GM21786 (cell line): ENCODE measurements around the gene COL4A5.

ENCODE experiments used
- ATAC-seq: cut with Tn5 transposase; IDR thresholded peaks from one replicate; pipeline ENCODE4 v1.9.1; 2021; ENCODE audit not compliant: unreplicated experiment

The COL4A5 gene

GRCh38 chrX:108640817-108641216 lies 201.2 kb downstream of the COL4A5 start:
- ATAC-seq, result peak; percentile 70

- no peak for ATAC-seq
These were observed 202.1 kb downstream of the COL4A5 start for GRCh38 chrX:108641589-108642272.

DNA sequence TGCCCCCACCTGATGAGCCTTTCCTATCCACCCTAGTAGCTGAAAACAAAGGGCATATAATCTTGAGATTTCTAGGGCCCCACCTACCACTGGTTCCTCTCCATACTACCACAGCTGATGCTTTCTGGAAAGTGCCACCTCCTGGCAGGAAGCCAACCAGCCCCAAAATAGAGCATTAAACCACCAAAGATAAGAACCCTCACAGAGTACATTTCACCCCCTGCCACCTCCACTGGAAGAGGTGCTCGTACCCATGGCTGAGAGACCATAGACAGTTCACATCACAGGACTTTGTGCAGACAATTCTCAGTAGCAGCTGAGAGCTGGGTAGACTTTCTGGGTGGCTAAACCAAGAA lies 202.6 kb downstream of the COL4A5 start:
- no peak for ATAC-seq

- no peak for ATAC-seq
These were observed 225.1 kb downstream of the COL4A5 start for GRCh38 chrX:108664701-108665100.

GRCh38 chrX:108666101-108666500 lies 226.5 kb downstream of the COL4A5 start:
- ATAC-seq, result no peak

- no peak for ATAC-seq
These were observed 231.9 kb downstream of the COL4A5 start for GRCh38 chrX:108671526-108671925.

DNA sequence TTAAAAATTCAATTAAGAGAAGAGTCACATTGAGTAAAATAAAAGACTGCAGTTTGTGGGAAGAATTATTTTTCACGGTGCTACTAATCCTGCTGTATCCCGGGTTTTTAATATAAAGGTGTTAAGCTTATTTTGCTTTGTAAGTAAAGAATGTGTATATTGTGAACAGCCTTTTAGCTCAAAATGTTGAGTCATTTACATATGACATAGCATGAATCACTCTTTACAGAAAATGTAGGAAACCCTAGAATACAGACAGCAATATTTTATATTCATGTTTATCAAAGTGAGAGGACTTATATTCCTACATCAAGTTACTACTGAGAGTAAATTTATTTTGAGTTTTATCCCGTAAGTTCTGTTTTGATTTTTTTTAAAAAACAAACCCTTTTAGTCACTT lies 257.1 kb downstream of the COL4A5 start:
- ATAC-seq, result no peak

DNA sequence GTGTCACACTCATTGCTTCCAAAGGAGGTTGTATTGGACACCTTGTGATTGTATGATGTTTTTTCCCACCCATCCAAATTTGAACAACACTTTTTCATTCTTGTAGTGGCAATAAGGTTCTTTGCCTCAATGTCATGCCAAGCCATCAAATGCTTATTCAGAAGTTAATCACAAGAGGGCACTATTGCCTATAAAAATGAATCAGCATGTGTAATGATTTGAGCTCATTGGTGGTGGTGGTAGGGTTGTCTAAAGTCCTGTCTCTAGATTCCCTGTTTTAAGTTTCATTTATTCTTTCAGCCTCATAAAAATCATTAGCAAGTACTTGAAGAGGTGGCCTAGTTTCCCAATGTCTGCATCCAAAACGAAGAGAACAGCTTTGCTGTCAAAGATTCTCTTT lies 259.7 kb downstream of the COL4A5 start:
- ATAC-seq, result peak; percentile 52

DNA sequence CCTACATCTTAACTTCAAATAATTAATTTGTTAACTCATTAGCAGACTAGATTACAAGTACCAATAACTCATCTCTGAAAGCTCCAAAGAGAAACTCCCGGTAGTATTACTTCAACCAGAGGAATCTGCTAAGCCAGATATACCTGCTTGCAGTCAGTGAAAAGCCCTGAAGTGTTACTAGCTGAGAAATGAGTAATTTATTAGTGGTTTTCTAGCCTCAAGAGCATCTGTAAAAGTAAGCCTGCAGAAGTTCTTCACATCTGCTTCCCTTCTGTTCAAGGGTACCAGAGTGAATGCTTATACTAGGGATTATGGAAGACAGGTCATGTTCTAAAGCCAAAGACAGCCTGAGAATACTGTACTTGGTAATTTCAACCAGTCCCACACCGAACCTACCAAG lies 262.0 kb downstream of the COL4A5 start:
- no peak for ATAC-seq

- no peak for ATAC-seq
These were observed 262.9 kb downstream of the COL4A5 start for GRCh38 chrX:108702530-108702929.

DNA sequence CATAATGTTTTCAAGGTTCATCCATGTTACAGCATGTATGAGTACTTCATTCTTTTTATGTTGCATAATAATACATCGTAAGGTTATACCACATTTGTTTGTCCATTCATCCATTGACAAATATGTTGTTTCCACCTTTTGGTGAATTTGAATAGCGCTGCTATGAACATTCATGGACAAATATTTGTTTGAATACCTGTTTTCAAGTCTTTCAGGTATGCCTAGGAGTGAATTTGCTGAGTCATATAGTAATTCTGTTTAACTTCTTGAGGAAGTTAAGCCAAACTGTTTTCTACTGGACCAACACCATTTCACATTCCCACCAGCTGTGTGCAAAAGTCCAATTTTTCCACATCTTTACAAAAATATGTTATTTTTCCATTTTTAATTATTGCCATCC lies 265.2 kb downstream of the COL4A5 start:
- no peak for ATAC-seq

DNA sequence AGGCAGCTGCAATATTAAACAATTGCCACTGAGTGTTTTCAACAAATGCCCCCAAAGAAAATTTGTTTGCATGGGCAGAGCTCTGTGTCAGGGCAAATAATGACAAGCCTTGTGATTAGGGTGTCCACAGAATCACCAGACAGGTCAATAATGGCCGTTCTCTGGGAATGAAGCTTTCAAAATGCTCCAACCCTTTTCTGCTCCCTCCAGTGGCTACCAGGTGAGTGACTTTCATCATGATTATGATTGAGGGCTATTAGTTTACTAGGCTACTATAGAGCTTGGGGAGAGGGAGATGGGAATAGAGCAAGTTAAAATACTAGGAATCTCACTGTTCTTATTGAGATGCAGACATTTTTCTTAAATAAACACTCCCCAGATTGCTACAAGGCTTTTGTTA lies 273.2 kb downstream of the COL4A5 start:
- no peak for ATAC-seq

- no peak for ATAC-seq
These were observed 282.9 kb downstream of the COL4A5 start for GRCh38 chrX:108722561-108722960.

DNA sequence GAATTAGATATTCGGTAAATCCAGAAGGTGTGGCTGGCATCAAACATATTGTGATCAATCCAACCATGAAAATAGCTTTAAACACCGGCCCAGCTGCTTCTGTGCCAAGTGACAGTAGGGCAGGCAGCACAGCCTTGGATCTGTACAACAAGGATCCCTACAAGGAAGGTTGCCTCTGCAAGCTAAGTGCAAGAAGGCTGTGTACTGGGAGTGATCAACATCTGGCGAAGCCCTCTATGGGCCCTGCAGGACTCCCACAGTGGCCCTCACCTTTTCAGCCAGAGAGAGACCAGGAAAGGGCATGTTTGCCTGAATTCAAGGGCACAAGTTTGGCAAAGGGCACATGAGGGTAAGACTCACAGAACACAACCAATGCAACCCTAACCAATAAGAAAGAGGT lies 287.1 kb downstream of the COL4A5 start:
- no peak for ATAC-seq

DNA sequence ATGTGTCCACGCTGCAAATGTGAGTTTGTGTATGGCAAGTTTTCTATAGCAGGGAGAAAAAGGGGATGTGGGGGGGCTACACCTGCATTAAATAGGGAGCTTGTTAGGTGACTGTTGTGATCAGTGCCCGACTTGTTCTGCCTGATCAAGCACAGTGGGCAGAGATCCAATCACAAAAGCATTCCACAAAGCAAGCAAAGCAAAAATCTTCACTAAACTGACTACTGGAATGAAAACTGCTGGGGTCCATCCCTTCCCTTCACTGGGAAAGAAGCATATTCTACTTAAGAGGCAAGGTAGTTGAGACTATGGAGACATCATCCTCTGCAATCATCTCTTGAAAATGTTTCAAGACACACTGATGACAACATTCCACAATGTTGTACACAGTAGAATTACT lies 291.5 kb downstream of the COL4A5 start:
- no peak for ATAC-seq

DNA sequence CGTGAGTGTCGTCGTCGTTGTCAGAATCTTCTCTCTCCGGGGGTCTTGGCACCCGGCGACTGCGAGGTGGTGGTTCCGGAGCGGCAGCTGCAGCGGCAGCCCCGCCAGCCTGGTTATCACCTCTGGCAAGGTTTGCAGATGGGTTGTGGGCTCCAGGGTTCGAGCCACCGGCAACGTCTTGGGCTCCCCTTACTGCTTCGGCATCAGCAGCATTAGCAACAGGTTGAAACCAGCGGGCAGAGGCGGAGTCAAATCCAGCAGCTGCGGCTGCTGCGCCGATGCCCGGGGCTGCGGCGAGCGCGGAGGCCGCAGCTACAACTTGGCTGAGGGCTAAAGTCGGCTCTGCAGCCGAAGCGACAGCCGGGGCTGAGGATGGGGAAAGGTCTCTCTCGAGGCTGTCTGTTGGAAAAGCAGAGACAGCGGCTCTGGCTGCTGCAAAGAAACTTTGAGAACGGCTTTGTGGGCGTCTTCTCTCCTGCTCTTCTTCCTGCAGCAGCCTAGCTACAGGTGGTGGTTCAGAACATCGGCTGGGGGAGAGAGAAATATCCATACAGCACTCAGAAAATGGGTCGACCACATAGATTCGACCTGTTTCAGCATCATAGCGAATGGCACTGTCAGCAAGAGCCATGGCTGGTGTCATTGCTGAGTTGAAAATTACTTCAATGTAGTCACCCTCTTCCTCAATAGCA lies 293.1 kb downstream of the COL4A5 start:
- no peak for ATAC-seq

GRCh38 chrX:108734426-108734825 lies 294.8 kb downstream of the COL4A5 start:
- ATAC-seq, result no peak

- ATAC-seq, result no peak
These were observed 295.5 kb downstream of the COL4A5 start for GRCh38 chrX:108735091-108735678.

DNA sequence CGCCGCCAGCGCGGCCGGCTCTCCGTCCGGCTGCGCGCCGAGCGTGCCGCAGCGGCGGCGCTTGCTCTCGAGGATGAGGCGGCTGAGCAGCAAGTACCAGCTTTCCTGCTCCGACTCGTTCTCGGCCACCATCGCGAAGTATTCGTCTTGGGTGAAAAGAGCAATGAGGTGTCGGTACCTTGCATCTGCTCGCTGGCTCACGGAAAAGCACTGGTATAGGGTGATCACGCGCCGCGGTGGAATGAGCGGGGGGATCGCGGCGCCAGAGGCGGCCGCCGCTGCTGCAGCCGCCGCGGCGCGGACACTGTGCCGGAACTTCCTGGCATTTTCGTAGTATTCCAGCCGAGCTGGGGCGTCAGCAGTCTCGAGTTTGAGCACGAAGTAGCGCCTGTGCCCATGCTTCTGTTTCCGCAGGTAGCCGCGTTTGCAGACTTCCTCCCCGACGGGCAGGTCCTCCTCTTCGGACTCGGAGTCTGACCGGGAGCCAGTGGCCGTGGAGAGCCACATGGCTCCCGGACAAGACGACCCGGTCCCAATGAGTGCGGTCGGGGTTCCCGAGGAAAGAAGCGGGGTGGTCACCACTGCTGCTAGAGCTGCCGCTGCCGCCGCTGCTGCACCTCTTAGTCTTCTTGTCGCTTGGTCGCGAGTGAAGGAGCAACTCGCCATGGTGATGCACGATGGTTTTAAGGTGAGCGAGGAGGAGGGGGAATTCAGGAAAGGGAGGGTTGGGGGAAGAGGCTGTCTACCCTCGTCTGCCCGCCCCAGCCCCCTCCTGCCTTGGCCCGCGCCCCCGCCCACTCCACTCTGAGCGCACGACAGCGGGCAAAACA lies 296.3 kb downstream of the COL4A5 start:
- ATAC-seq, result no peak

DNA sequence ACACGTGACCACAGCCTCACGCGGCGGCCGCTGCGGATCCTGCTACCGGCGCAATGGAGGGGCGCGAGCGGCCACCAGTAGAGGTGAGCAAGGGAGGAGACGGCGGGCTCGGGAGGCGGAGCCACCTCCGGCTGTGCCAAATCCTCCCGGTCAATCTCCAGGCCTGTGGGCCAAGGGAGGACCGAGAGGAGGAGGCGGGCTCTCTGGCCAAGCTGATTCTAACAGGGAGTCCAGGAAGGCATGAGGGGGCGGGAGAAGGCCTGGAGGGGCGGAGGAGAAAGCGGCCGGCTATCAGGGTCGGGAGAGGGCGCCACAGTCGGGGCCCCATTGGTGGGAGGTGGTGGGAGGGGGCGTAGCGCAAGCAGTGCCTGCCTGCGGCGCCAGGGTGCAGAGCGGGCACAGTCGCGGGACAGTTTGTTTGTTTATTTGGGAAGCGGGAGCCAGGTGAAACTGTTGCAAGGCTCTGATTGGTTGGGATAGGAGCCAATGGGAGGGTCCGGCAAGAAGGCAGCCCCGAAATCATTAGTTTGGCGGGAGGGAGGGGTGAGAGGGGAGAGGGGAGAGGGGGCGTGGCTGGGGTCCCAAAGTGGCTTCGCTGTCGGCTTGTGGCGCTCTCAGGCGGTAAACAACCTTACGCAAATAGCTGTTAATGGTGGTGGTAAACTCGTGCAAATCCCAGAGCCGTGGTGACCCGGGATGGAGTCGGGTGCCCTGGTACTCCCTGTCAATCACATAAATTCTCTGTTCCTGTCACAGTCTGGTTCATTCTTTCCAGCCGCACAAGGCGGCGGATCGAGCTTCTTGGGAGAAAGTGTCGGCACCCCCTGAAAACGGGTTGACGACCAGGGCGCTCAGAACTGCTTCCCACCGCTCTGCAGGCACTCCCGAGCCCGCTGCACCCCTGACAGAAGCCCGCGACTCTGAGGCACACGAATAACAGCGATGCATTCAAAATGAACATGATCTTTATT lies 297.2 kb downstream of the COL4A5 start, which contains the start of gene IRS4:
IRS4 (minus strand) TSS at position 55 of the 971 bp plus-strand sequence.
- ATAC-seq, result no peak
